IMR-90 (cell line): Measurements from ENCODE around the gene XYLB.
"Not testable (repeated sequence)": the region's sequence is repeated elsewhere in the genome, so short reads cannot be mapped to it uniquely, and the experiment has no call there.

Experiments
- CEBPB ChIP-seq: IDR thresholded peaks from 2 replicates; pipeline ENCODE4 v1.6.1; 2012; ENCODE audit warnings: low read depth, low read length, improper control_type of control experiment
- CTCF ChIP-seq: conservative IDR thresholded peaks from 2 replicates; pipeline ENCODE4 v1.5.1; 2012; ENCODE audit warnings: mild to moderate bottlenecking, low read depth, low read length, improper control_type of control experiment
- MAFK ChIP-seq: IDR thresholded peaks from 2 replicates; pipeline ENCODE4 v1.6.1; 2012; ENCODE audit warnings: low read depth, low read length, improper control_type of control experiment
- MXI1 ChIP-seq: IDR thresholded peaks from 2 replicates; pipeline ENCODE4 v1.6.1; 2012; ENCODE audit warnings: low read depth, mild to moderate bottlenecking, low read length, moderate library complexity, borderline replicate concordance
- POLR2A ChIP-seq: IDR thresholded peaks from 2 replicates; pipeline ENCODE4 v1.6.1; 2012; ENCODE audit warnings: mild to moderate bottlenecking, low read depth, low read length
- RAD21 ChIP-seq: IDR thresholded peaks from 2 replicates; pipeline ENCODE4 v1.6.1; 2012; ENCODE audit warnings: low read length, improper control_type of control experiment
- RCOR1 ChIP-seq: IDR thresholded peaks from 2 replicates; pipeline ENCODE4 v1.6.1; 2012; ENCODE audit warnings: mild to moderate bottlenecking, low read length, improper control_type of control experiment; ENCODE audit not compliant: insufficient replicate concordance
- SMC3 ChIP-seq: fragments of 150-350 bp; IDR thresholded peaks from 2 replicates; pipeline ENCODE4 v1.6.1; 2016; ENCODE audit warnings: low read depth, mild to moderate bottlenecking, antibody characterized with exemption, low read length, moderate library complexity

- not testable (repeated sequence) for TF ChIP-seq CTCF, RCOR1, SMC3, RAD21, MAFK, POLR2A, CEBPB, MXI1
Measured at GRCh38 chr3:38426798-38427426, 80.3 kb downstream of the XYLB start.
